GM23338 (cell line): ENCODE data around the gene UBE2J1.
A peak's percentile ranks its signal among the peaks of the same experiment; 100 is the strongest.

Source experiments
- CREB1 ChIP-seq: fragments of 250-450 bp; sonication (Bioruptor Pico); IDR thresholded peaks from 2 replicates; pipeline ENCODE4 v1.5.0; 2020; ENCODE audit warnings: low read depth, mild to moderate bottlenecking, moderate library complexity
- CTCF ChIP-seq, 2 experiments: fragments of 200-600 bp in 1 of 2; sonication (generic) in 1 of 2; conservative IDR thresholded peaks; 2 replicates each; pipeline versions ENCODE4 v1.5.1 to v1.6.1; 2016 to 2017; ENCODE audit warnings: antibody characterized with exemption in 2 of 2, low read depth in 2 of 2, mild to moderate bottlenecking in 2 of 2, moderate library complexity in 1 of 2
- EZH2 ChIP-seq: fragments of 200-600 bp; sonication (generic); IDR thresholded peaks from one replicate; pipeline ENCODE4 v1.8.0; 2017; ENCODE audit warnings: antibody characterized with exemption, mild to moderate bottlenecking, low read depth; ENCODE audit not compliant: unreplicated experiment
- EZH2phosphoT487 ChIP-seq: fragments of 200-600 bp; sonication (generic); IDR thresholded peaks from one replicate; pipeline ENCODE4 v1.8.1; 2018; ENCODE audit warnings: antibody characterized with exemption; ENCODE audit not compliant: unreplicated experiment
- JUNB ChIP-seq: IDR thresholded peaks from one replicate; pipeline ENCODE4 v1.6.1; 2016; ENCODE audit warnings: antibody characterized with exemption; ENCODE audit not compliant: unreplicated experiment
- POLR2AphosphoS5 ChIP-seq: IDR thresholded peaks from 2 replicates; pipeline ENCODE4 v1.6.1; 2016; ENCODE audit warnings: antibody characterized with exemption, low read depth
- REST ChIP-seq: IDR thresholded peaks from one replicate; pipeline ENCODE4 v1.6.1; 2018; ENCODE audit warnings: antibody characterized with exemption; ENCODE audit not compliant: unreplicated experiment
- STAT1 ChIP-seq: IDR thresholded peaks from one replicate; pipeline ENCODE4 v1.6.1; 2016; ENCODE audit warnings: antibody characterized with exemption; ENCODE audit not compliant: unreplicated experiment

GRCh38 chr6:89375427-89376267 lies 23.1 kb upstream of the UBE2J1 start:
- TF ChIP-seq CTCF (conservative IDR thresholded peaks at IDR 0.05; ENCODE audit: low read depth in 2 of 2) (peak; percentile 57 to 75), CREB1 (CRISPR knock-in tag) (0 out of 2 replicates have a peak, but pooled peaks have one; percentile 37), POLR2AphosphoS5 (no peak), EZH2phosphoT487 (no peak), REST (no peak), EZH2 (no peak), STAT1 (no peak), JUNB (no peak)
